PC-9 (cell line): ENCODE measurements around the gene OR6Y1. TPM values are rescaled to one million over a fixed set of nuclear protein-coding genes. Genes with fewer than 3 reads are reported as not detected.

Experiments
- BruUV-seq: library from RNA; stranded (reverse); fragments of 400-500 nt; replicated peaks from 2 replicates; lab custom pipeline; 2021; lab: Mats Ljungman, UMichigan
- CTCF ChIA-PET: fragments of 300-600 bp; sonication (Branson Sonifier 250); formaldehyde crosslinking; loops from one replicate; lab custom pipeline; 2022; ENCODE audit warnings: antibody characterized with exemption; lab: Charles Lee
- POLR2A ChIA-PET: fragments of 300-600 bp; sonication (Branson Sonifier 250); formaldehyde crosslinking; loops from one replicate; lab custom pipeline; 2022; ENCODE audit warnings: antibody characterized with exemption; ENCODE audit not compliant: unreplicated experiment; lab: Charles Lee
- DNase-seq, 2 experiments: peaks; one replicate each; pipeline versions ENCODE4 v3.0.0 to v3.0.0-alpha.2; 2015 to 2022; ENCODE audit warnings: mixed read lengths in 1 of 2
- H2AFZ ChIP-seq: fragments of 200-600 bp; sonication (generic); 2 replicates; pipeline ENCODE4 v1.8.1; 2017; ENCODE audit warnings: antibody characterized with exemption
- H3F3A ChIP-seq: fragments of 200-600 bp; sonication (generic); 2 replicates; pipeline ENCODE4 v1.8.1; 2017; ENCODE audit warnings: antibody characterized with exemption, mild to moderate bottlenecking, low read depth; ENCODE audit not compliant: insufficient read depth
- H3K27ac ChIP-seq: fragments of 200-600 bp; sonication (generic); 2 replicates; pipeline ENCODE4 v1.6.1; 2016; ENCODE audit warnings: mixed run types
- H3K27me3 ChIP-seq: fragments of 200-600 bp; sonication (generic); 2 replicates; pipeline ENCODE4 v1.6.1; 2016; ENCODE audit warnings: low read depth, mixed run types; ENCODE audit not compliant: insufficient read depth
- H3K36me3 ChIP-seq: fragments of 200-600 bp; sonication (generic); 2 replicates; pipeline ENCODE4 v1.6.1; 2016; ENCODE audit warnings: low read depth, mixed run types
- H3K4me1 ChIP-seq: fragments of 200-600 bp; sonication (generic); replicated peaks from 2 replicates; pipeline ENCODE4 v1.6.1; 2016; ENCODE audit warnings: mixed run types; ENCODE audit not compliant: insufficient read depth
- H3K4me2 ChIP-seq: fragments of 200-600 bp; sonication (generic); 2 replicates; pipeline ENCODE4 v1.6.1; 2017; ENCODE audit warnings: mixed run types
- H3K4me3 ChIP-seq: fragments of 200-600 bp; sonication (generic); 2 replicates; pipeline ENCODE4 v1.6.1; 2016; ENCODE audit warnings: mixed run types
- H3K79me2 ChIP-seq: fragments of 200-600 bp; sonication (generic); 2 replicates; pipeline ENCODE4 v1.6.1; 2017; ENCODE audit warnings: low read depth, mixed run types
- H3K9me2 ChIP-seq: fragments of 200-600 bp; sonication (generic); 2 replicates; pipeline ENCODE4 v1.8.1; 2017; ENCODE audit warnings: mild to moderate bottlenecking; ENCODE audit not compliant: insufficient read depth
- H3K9me3 ChIP-seq: fragments of 200-600 bp; sonication (generic); 2 replicates; pipeline ENCODE4 v1.8.1; 2016; ENCODE audit warnings: low read depth; ENCODE audit not compliant: insufficient read depth
- H4K20me1 ChIP-seq: fragments of 200-600 bp; sonication (generic); 2 replicates; pipeline ENCODE4 v1.8.1; 2017; ENCODE audit not compliant: insufficient read depth
- EZH2 ChIP-seq: fragments of 200-600 bp; sonication (generic); IDR thresholded peaks from 2 replicates; pipeline ENCODE4 v1.8.0; 2017; ENCODE audit warnings: antibody characterized with exemption, low read depth
- intact Hi-C: fragments of 100-400 bp; cut with micrococcal nuclease; formaldehyde crosslinking; loops from one replicate; pipeline ENCODE4 v1.10.0; 2022; ENCODE audit not compliant: unreplicated experiment
- total RNA-seq: library from RNA; stranded (reverse); gene quantifications from 2 replicates; pipeline ENCODE4 v1.2.3, GENCODE V29; 2021
- TF ChIP-seq, protein P1 (sequence below): fragments of 200-600 bp; sonication (generic); conservative IDR thresholded peaks from 2 replicates; pipeline ENCODE4 v1.6.1; 2017; ENCODE audit warnings: mixed run types, antibody characterized with exemption, mild to moderate bottlenecking, moderate library complexity

The OR6Y1 gene
- total RNA-seq, 1 experiment from 2014 or later = not detected

DNA sequence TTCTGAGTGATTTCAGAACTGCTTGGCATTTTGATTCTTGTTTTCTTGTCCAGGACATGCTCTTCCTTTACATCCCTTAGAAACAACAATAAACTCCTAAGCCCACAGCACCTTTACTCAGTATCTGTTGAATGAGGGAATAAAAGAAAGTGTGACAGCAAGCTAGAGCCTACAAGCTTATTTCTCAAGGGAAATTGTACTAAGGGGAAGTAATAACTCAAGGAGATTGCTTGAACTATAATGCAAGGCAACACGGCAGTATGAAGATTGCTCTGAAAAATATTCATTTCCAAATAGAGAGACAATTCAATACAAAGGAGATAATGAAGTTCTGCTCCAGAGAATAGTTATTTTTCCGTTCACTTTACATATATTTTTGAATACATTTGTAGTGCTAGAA lies 9.6 kb upstream of the OR6Y1 start:
- DNase-seq = no peak
- BruUV-seq = no TSS peak
- Histone ChIP-seq H3K27ac (no peak overlapping the region), H3K27me3 (no peaks in the 10 kb centered on the region), H3K4me2 (no peak overlapping the region), H3K4me1 (no peaks in the 10 kb centered on the region), H2AFZ (no peak overlapping the region), H3K36me3 (no peaks in the 10 kb centered on the region), H3K9me2 (no peaks in the 10 kb centered on the region), H3K4me3 (no peak overlapping the region), H3F3A (no peaks in the 10 kb centered on the region), H3K79me2 (no peaks in the 10 kb centered on the region), H4K20me1 (no peaks in the 10 kb centered on the region), H3K9me3 (no peaks in the 10 kb centered on the region)
- ChIA-PET POLR2A (no interaction called here), CTCF (no interaction called here)
- intact Hi-C loops = no loop called here
- no peak for TF ChIP-seq EZH2
- TF ChIP-seq, protein P1, sequence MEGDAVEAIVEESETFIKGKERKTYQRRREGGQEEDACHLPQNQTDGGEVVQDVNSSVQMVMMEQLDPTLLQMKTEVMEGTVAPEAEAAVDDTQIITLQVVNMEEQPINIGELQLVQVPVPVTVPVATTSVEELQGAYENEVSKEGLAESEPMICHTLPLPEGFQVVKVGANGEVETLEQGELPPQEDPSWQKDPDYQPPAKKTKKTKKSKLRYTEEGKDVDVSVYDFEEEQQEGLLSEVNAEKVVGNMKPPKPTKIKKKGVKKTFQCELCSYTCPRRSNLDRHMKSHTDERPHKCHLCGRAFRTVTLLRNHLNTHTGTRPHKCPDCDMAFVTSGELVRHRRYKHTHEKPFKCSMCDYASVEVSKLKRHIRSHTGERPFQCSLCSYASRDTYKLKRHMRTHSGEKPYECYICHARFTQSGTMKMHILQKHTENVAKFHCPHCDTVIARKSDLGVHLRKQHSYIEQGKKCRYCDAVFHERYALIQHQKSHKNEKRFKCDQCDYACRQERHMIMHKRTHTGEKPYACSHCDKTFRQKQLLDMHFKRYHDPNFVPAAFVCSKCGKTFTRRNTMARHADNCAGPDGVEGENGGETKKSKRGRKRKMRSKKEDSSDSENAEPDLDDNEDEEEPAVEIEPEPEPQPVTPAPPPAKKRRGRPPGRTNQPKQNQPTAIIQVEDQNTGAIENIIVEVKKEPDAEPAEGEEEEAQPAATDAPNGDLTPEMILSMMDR = no peak

DNA sequence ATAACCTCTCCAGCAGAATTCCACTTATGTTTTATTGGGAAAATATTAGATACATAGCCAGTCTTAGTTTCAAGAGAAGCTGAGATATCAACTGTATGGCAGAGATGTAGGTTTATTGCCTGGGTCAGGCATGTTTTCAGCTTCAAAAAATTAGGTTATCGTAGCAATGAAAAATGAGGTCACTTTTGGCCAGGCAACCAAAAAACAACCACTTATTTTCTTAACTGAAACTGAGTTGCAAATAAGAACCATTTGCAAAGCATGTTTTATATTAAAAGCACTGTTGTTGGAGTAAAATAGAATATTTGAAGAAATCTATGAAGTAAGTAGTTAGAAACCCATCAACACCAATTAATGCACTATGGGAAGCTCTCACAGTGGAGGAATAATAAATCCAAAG lies 5.5 kb upstream of the OR6Y1 start:
- H4K20me1 ChIP-seq = no peaks in the 10 kb centered on the region
- CTCF ChIA-PET = no interaction called here
- no peaks in the 10 kb centered on the region; the same call in 1 of the 2 replicates for H3K27me3 ChIP-seq
- H2AFZ ChIP-seq = no peak overlapping the region
- POLR2A ChIA-PET = no interaction called here
- H3F3A ChIP-seq = no peaks in the 10 kb centered on the region
- no TSS peak for BruUV-seq
- no peaks in the 10 kb centered on the region for H3K9me2 ChIP-seq
- no peak for DNase-seq
- no peak overlapping the region for H3K4me2 ChIP-seq
- no peaks in the 10 kb centered on the region for H3K36me3 ChIP-seq
- H3K9me3 ChIP-seq = no peaks in the 10 kb centered on the region
- no peaks in the 10 kb centered on the region for H3K4me1 ChIP-seq
- TF ChIP-seq, protein P1 = no peak
- TF ChIP-seq EZH2 = no peak
- H3K27ac ChIP-seq = no peak overlapping the region
- H3K4me3 ChIP-seq = no peak overlapping the region
- no peaks in the 10 kb centered on the region for H3K79me2 ChIP-seq
- intact Hi-C loops = no loop called here

- POLR2A ChIA-PET = no interaction called here
- intact Hi-C loops = no loop called here
- CTCF ChIA-PET = no interaction called here
- Histone ChIP-seq H4K20me1 (no peaks in the 10 kb centered on the region), H3K9me3 (no peaks in the 10 kb centered on the region), H3K4me1 (no peaks in the 10 kb centered on the region), H2AFZ (no peak overlapping the region), H3K27me3 (no peaks in the 10 kb centered on the region), H3K9me2 (no peaks in the 10 kb centered on the region), H3K4me3 (no peak overlapping the region), H3K79me2 (no peaks in the 10 kb centered on the region), H3K36me3 (no peaks in the 10 kb centered on the region), H3F3A (no peaks in the 10 kb centered on the region), H3K27ac (no peak overlapping the region), H3K4me2 (no peak overlapping the region)
- TF ChIP-seq EZH2 = no peak
- TF ChIP-seq, protein P1 = no peak
- no TSS peak for BruUV-seq
- DNase-seq = no peak
Observed at GRCh38 chr1:158552296-158552695, 1.9 kb downstream of the OR6Y1 start.
